HTERT RPE-1 (cell line): ENCODE results near the gene RNF212.
"Not testable (repeated sequence)": the region's sequence is repeated elsewhere in the genome, so short reads cannot be mapped to it uniquely, and the experiment has no call there.

Experiments used
- in situ Hi-C: fragments of 300-500 bp; cut with MboI; formaldehyde crosslinking; loops from 4 replicates; pipeline ENCODE4 v1.14.3; 2020; ENCODE audit warnings: low sequenced_read_pairs

RNF212 gene

GRCh38 chr4:1113311-1114009 lies at the start of gene RNF212:
TSS of gene RNF212 (minus strand) at chr4:1113564. CDS start at chr4:1113464, 100 bp downstream.
- in situ Hi-C loops: no loop called here

- in situ Hi-C loops: no loop called here
Observed at GRCh38 chr4:1160351-1160750, 47.0 kb upstream of the RNF212 start.

GRCh38 chr4:1156069-1156468 lies 42.7 kb upstream of the RNF212 start:
- in situ Hi-C loops: no loop called here

DNA sequence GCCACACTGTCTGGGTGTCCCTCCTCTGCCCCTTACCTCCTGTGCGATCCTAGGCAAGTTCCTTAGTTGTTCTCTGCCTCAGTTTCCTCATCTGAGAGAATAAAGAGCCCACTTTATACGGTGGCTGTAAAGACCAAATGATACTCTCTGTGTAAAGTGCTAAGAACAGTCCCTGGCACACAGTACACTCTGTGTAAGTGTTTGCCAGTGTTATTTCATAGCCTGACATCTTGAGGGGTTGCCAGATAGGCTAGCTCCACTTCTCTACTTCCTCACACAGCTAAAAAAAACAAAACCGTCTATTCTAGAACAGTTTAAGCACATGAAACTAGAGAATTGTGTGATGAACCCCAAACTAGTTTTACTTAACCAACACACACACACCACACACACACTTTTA lies 42.0 kb upstream of the RNF212 start:
- in situ Hi-C loops: no loop called here

DNA sequence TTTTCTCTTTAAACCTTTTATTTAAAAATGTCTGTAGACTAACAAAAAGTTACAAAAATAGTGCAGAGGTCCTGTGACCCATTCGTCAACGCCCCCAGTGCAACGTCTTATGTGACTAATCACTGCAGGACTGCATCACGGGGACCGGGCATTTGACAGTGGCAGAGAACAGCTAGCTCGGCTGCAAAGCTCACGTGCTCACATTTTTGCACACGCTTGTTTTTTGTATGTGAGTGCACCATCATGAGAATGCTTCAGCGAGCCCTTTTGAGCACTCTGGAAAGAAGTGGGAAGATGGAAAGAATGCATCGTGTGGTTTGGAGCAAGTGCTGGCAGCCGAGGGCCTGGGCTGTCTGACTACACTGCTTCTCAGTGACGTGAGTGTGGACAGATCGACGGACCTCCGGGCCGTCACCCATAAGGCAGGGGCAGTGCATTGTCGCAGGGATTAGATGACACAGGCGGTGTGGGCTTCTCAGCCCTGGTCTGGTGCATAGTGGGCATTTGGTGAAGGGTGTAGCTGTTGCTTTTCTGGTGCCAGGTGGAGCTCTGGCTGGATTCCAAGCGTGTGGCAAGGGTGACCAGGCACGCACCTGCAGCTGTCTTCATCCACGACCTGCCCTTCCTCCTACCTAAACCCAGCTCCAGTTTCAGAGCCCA lies 41.3 kb upstream of the RNF212 start:
- in situ Hi-C loops: no loop called here

GRCh38 chr4:1154126-1154522 lies 40.8 kb upstream of the RNF212 start:
- in situ Hi-C loops: no loop called here

GRCh38 chr4:1153567-1154090 lies 40.3 kb upstream of the RNF212 start:
- in situ Hi-C loops: no loop called here

DNA sequence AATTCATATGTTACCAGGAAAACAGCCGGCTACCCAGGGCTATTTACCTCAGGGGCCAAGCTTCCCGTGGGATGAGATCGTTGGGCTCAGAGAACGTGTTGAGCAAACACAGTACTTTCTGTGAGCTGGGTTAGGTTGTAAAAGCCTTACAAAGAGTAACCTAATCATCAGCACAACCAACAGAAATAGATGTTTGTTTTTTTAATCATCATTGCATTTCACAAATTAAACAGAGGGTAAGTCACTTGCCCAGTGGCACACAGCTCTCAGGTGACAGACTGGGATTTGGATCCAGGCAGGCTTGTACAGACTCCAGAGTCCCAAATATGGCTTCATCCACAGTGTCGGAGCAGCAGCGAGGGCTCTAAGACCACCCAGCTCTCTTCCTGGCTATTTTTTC lies 38.9 kb upstream of the RNF212 start:
- in situ Hi-C loops: no loop called here

- in situ Hi-C loops: no loop called here
Observed at GRCh38 chr4:1151541-1151940, 38.2 kb upstream of the RNF212 start.

DNA sequence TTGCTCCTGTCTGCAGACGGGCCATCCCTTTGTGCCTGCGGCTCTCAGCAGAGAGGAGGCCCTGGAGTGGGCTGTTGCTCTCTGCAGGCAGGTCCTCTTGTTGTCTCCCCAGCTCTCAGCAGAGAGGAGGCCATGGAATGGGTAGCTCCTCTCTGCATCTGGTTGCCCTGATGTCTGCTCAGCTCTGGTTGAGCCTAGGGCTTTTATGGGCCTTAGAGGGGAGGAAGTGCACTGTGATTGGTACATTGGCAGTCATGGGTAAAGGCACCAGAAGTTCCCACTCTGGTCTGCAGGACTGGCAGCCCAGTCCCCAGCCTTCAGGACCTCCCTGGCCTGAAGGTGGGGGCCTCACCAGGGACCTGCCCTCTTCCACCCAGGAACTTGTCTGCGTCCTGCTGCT lies 37.5 kb upstream of the RNF212 start:
- in situ Hi-C loops: no loop called here

GRCh38 chr4:1139860-1140259 lies 26.5 kb upstream of the RNF212 start:
- in situ Hi-C loops: no loop called here

GRCh38 chr4:1137850-1138249 lies 24.5 kb upstream of the RNF212 start:
- in situ Hi-C loops: no loop called here

DNA sequence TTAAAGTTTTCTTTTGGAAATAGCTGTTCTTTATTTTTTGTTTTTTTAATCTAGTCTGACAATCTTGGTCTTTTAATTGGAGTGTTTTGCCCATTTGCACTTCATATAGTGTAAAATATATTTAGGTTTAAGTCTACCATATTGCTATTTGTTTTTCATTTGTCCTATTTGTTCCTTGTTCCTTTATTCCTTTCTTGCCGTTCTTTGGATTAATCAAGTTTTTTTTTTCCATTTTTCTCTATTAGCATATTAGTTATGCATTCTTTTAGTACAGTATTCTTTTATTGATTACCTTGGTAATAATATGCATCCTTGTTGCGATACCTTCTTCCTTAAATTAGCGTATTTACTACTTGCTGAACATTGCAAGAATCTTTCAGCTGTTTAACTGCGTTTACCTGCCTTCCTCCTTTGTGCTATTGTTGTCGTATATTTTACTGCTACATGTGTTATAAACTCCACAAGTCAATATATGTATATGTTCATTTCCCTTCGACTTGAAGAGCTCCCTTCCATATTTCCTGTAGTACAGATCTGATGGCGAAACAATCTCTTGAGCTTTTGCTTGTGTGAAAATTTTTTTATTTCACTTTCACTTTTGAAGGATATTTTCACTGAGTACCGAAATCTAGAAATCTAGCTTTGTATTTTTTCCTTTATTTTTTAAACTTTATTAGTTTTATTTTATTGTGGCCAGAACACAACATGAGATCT lies 23.9 kb upstream of the RNF212 start:
- in situ Hi-C loops: no loop called here

DNA sequence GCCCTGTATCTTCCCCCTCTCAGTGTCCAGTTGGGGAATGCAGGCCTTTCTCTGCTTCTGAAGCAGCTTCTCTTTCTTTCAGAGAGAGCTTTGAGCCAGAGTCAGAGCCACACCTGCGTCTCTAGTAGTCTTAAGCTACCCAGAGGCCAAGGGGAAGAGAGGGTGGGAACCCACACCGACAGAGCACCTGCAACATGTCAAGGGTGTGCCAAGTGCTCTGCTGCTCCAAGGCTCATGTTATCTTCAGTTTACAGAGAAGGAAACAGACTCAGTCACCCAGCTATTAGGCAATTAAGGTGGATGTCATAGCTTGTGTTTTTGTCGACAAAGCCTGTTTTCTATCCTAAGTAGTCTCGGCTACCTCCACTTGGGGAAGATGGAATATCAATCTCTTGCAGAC lies 22.7 kb upstream of the RNF212 start:
- in situ Hi-C loops: no loop called here

DNA sequence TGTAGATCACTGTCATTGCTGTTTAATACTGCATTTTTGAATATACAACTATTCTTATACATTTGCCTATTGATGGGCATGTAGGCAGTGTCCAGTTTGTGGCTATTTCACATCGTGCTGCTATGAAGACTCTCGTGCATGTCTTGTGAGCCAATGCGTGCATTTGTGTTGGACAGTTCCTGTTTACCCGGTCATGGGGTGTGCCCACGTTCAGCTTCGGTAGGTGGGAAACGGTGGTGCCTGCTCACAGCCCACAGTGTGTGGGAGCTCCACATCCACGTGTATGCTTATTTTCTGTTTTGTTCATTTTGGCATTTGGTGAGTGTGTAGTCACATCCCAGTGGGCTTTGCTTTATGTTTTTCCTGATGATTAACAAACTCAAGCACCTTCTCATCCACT lies 19.7 kb upstream of the RNF212 start:
- in situ Hi-C loops: no loop called here

GRCh38 chr4:1130316-1131186 lies 17.2 kb upstream of the RNF212 start:
- in situ Hi-C loops: no loop called here

DNA sequence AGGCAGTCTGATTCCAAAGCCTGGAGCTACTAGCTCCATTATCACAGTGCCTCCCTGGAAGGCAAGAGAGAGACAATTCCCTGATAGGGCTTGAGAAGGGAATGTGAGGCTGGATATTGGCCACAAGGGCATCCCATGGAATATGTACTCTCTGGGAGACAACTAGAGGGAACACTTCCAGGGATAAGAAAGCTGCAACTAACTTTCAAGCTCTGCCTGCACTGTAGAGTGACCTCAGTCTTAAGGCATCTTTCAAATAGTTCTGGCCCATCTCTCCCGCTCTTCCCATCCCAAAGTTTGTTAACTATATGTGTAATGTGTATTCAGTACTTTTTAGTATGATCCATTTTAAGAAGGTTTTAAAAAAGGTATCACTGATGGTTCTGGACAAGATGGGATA lies 13.1 kb upstream of the RNF212 start:
- in situ Hi-C loops: no loop called here

DNA sequence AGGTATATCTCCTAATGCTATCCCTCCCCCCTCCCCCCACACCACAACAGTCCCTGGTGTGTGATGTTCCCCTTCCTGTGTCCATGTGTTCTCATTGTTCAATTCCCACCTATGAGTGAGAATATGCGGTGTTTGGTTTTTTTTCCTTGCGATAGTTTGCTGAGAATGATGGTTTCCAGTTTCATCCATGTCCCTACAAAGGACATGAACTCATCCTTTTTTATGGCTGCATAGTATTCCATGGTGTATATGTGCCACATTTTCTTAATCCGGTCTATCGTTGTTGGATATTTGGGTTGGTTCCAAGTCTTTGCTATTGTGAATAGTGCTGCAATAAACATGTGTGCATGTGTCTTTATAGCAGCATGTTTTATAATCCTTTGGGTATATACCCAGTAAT lies 12.1 kb upstream of the RNF212 start:
- in situ Hi-C loops: not testable (repeated sequence)

DNA sequence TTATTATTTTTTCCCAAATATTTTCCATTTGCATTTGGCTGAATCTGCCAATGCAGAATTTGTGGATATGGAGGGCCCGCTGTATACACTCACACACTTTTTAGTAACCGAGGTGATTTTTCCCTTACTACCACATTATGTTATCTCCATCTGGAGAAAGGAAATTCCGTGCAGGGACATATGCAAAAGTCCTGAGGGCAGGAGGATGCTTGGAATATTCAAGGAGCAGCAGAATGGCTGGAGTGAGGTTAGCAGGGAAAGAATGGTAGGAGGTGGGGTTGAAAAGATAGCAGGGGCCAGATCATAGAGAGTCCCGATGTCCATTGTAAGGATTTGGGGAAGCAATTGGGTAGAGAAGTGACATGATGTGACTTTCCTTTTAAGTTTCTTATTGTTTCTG lies 11.5 kb upstream of the RNF212 start:
- in situ Hi-C loops: no loop called here

- in situ Hi-C loops: no loop called here
Observed at GRCh38 chr4:1122505-1122904, 9.1 kb upstream of the RNF212 start.

GRCh38 chr4:1116838-1117237 lies 3.5 kb upstream of the RNF212 start:
- in situ Hi-C loops: no loop called here
